ENCODE measurements around the gene F2R.

DNA sequence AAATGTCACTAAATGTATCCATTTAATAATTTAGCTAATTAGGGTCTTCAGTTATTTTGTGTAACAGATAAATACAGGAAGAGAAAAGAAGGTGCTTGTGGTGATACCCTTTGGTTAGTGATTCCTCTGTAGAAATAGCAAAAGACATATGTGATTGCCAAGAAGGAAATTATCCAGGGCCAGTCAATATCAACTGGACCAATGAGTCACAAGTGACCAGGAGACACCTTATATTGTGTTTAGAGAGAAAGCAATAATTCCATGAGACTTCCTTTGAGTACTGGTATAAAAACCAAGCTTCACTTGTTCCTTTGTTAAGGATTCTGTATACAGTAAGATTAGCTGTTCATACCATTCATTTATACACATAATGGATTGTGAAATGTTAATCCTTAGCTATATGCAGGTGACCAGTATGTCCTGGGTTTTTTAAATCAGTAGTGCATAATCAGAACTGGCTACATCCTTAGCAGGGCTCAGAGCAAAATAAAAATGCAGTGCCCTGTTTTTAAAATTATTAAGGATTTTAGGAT, 11.7 kb upstream of the F2R start:
- TF ChIP-seq, protein P1, sequence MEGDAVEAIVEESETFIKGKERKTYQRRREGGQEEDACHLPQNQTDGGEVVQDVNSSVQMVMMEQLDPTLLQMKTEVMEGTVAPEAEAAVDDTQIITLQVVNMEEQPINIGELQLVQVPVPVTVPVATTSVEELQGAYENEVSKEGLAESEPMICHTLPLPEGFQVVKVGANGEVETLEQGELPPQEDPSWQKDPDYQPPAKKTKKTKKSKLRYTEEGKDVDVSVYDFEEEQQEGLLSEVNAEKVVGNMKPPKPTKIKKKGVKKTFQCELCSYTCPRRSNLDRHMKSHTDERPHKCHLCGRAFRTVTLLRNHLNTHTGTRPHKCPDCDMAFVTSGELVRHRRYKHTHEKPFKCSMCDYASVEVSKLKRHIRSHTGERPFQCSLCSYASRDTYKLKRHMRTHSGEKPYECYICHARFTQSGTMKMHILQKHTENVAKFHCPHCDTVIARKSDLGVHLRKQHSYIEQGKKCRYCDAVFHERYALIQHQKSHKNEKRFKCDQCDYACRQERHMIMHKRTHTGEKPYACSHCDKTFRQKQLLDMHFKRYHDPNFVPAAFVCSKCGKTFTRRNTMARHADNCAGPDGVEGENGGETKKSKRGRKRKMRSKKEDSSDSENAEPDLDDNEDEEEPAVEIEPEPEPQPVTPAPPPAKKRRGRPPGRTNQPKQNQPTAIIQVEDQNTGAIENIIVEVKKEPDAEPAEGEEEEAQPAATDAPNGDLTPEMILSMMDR (IDR thresholded peaks at IDR 0.05), result no peak
- TF ChIP-seq POLR2A (IDR thresholded peaks at IDR 0.05) (no peak), EP300 (IDR thresholded peaks at IDR 0.05) (no peak)
